HG03060 (cell line): ENCODE data around the gene DHRSX.
"Not testable (repeated sequence)": the region's sequence is repeated elsewhere in the genome, so short reads cannot be mapped to it uniquely, and the experiment has no call there.

Experiments
- ATAC-seq: cut with Tn5 transposase; IDR thresholded peaks from one replicate; pipeline ENCODE4 v1.9.1; 2021; ENCODE audit warnings: low read depth, moderate number of reproducible peaks; ENCODE audit not compliant: unreplicated experiment

DHRSX gene, protein sequence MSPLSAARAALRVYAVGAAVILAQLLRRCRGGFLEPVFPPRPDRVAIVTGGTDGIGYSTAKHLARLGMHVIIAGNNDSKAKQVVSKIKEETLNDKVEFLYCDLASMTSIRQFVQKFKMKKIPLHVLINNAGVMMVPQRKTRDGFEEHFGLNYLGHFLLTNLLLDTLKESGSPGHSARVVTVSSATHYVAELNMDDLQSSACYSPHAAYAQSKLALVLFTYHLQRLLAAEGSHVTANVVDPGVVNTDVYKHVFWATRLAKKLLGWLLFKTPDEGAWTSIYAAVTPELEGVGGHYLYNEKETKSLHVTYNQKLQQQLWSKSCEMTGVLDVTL

DNA sequence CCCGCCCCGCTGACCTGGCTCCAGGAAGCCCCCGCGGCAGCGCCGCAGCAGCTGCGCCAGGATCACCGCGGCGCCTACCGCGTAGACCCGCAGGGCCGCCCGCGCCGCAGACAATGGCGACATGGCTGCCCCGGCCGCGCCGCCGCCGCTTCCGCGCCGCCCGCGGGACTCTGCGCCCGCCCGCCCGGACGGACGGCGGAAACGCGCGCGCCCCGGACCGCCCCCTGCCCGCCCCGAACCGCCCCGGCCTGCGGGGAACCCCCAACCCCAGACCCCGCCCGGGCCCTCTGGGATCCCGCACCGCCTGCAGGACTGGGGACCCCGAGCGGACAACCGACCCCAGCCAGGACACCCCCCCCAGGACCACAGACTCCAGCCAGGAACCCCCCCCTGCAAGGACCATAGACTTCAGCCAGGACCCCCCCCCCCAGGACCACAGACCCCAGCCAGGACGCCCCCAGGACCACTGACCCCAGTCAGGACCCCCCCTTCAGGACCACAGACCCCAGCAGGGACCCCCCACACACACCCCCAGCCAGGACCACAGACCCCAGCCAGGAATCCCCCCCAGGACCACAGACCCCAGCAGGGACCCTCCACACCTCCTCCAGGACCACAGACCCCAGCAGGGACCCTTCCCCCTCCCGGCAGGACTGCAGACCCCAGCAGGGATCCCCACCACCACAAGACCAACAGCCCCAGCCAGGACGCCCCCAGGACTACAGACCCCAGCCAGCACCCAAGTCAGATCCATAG is at the start of gene DHRSX, which contains the start of gene ZBED1:
DHRSX (minus strand) TSS at position 174 of the 756 bp plus-strand sequence; CDS start at position 123, 51 bp downstream.
ZBED1 (minus strand) TSS at position 174 of the 756 bp plus-strand sequence. CDS start 10,257 bp downstream, outside the sequence.
- no peak for ATAC-seq

DNA sequence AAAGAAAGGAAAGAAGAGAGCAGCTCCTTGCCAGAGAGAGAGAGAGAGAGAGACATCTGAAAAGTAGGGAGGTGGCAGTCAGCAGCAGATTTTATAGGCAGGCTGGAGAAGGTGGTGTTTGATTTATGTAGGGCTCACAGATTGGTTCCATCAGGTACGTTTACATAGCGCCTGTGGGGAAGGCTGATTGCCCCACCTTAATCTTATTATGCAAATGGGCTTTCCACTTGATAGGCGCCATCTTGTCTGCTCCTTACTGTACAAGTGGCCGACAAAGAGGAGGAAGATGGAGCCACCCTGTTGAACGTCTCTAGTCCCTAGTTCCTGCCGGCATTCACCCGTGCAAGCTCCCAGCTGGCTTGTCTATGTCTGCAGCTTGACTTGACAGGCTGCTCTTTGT is 49.1 kb upstream of the DHRSX start:
- no peak for ATAC-seq

DNA sequence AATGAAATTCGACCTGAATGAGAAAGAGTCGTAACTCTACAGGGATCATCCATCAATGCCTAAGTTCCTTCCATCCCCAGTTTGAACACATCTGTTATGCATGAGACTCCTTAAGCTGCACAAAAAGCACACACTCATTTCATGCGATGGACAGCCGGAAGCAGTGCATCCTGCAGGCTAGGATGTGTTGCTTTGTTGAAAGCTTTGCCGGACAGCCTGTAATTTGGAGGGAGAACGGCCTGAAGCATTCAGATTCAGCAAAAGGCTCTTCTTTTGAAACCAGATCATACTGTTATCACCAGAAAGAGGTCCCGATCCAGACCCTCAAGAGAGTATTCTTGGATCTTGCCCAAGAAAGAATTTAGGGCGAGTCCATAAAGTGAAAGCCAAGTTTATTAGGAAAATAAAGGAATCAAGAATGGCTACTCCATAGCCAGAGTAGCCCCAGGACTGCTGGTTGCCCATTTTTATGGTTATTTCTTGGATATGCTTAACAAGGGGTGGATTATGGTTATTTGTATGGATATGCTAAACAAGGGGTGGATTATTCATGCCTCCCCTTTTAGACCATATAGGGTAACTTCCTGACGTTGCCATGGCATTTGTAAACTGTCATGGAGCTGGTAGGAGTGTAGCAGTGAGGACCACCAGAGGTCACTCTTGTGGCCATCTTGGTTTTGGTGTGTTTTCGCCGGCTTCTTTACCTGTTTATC is 48.1 kb upstream of the DHRSX start:
- ATAC-seq, result no peak

DNA sequence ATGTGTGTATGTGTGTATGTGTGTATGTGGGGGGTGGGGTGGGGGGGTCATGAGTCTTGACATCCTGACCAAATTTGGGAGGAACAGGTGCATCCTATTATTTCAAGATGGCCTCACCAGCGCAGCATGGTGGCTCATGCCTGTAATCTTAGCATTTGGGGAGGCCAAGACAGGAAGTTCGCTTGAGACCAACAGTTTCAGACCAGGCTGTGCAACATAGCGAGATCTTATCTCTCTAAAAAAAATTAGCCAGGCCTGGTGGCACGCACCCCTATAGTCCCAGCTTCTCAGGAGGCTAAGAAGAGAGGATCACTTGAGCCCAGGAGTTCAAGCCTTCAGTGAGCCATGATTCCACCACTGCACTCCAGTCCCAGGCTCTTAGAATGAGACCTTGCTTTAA is 47.0 kb upstream of the DHRSX start:
- no peak for ATAC-seq

DNA sequence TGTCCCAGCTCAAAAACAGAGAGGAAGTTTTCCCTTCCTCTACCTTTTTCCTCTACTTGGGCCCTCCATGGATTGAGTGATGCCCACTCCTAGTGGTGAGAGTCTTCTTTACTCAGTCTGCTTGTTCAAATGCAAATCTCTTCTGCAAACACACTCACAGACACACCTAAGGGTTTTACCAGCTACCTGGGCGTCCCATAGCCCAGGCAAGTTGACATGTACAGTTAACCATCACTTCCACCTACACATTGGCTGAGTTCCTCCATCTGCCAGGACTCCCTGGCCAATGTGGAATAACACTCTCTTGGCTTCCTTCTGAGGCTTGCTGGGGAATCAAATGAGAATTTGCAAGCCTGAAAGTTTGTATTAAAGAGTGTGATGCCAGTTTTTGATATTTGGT is 45.7 kb upstream of the DHRSX start:
- ATAC-seq, result no peak

DNA sequence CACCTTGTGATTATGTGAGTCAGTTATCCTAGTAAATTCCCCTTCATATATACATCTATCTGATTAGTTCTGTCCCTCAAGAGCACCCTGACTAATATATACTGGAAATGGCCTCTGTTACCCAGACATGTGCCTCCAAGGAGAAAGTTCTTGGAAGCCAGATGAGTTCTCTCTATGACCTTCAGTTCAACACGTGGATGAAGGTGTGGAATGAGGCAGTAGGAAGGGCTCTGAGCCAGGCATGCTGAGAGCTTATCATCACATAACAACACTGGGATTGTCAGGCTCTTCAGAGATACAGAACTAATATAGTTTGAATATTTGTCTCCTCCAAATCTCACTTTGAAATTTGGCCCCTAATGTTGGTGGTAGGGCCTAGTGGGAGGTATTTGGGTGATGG is 44.4 kb upstream of the DHRSX start:
- ATAC-seq, result no peak

DNA sequence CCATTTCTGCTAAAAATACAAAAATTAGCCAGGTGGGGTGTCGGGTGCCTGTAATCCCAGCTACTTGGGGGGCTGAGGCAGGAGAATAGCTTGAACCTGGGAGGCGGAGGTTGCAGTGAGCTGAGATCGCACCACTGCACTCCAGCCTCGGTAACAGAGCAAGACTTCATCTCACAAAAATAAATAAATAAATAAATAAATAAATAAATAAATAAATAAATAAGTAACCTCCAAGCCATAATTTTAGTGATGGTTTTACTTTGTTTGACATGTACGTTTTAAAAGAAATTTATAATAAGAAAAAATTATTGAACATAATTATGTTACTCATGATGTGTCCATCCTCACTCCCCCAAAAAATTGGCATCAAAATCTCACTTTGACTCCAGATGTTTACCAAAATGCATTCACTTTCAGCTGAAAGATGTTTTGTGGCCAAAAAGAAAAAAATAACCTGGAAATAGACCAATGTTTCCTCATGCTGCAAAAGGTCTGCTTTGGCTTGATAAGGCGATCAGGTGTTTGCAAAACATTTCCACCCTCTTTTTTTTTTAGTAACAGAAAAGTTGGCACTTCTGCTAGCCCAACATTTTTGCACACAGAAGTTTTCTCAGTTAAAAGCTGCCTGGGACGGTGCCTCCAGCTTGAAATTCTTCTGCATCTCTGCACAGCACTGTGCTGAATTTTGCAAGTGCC is 42.2 kb upstream of the DHRSX start:
- ATAC-seq, result no peak

DNA sequence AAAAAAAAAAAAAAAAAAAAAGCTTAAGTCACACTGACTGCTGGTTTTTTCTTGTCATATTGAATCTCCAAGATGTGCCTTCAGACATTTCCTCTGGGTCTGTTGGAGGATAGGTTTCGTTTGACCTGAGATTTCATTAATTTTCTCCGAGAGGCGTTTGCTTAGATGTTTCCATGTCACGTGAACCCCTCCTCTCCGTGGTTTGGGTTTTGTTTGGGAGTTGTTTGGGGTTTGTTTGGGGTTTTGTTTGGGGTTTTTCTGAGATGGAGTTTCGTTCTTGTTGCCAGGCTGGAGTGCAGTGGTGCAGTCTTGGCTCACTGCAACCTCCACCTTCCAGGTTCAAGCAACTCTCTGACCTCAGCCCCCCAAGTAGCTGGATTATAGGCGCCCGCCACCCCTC is 40.8 kb upstream of the DHRSX start:
- no peak for ATAC-seq

DNA sequence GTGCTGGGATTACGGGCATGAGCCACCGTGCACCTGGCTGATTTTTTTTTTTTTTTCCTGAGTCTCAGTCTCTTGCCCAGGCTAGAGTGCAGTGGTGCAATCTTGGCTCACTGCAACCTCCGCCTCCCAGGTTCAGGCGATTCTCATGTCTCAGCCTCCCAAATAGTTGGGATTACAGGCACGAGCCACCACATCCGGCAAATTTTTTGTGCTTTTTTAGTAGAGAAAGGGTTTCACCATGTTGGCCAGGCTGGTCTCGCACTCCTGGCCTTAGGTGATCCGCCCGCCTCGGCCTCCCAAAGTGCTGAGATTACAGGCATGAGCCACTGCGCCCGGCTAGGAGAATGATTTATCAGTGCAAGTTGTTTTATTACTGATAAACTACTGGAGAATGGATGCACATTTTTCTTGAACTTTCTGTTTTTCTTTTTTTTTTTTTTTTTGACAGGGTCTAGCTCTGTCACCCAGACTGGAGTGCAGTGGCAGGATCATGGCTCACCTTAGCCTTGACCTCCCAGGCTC is 39.7 kb upstream of the DHRSX start:
- ATAC-seq, result no peak

DNA sequence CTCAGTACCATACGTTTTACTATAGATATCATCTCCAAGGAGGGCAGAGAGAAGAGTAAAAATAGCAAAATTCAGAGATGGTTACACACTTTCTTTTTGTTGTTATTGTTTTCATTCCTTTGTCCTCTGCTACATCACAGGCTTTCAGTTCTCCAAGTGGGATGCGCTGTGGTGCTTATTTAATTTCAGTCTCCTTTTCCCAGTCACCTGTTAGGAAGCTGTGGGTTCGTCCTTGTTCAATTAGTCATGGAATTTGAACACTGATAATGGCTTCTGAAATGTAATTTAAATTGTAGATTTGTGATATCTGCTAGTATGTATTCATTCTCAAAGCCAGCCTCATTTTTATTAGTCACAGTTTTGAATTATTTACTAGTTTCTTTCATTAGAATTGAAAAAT is 38.8 kb upstream of the DHRSX start:
- no peak for ATAC-seq

DNA sequence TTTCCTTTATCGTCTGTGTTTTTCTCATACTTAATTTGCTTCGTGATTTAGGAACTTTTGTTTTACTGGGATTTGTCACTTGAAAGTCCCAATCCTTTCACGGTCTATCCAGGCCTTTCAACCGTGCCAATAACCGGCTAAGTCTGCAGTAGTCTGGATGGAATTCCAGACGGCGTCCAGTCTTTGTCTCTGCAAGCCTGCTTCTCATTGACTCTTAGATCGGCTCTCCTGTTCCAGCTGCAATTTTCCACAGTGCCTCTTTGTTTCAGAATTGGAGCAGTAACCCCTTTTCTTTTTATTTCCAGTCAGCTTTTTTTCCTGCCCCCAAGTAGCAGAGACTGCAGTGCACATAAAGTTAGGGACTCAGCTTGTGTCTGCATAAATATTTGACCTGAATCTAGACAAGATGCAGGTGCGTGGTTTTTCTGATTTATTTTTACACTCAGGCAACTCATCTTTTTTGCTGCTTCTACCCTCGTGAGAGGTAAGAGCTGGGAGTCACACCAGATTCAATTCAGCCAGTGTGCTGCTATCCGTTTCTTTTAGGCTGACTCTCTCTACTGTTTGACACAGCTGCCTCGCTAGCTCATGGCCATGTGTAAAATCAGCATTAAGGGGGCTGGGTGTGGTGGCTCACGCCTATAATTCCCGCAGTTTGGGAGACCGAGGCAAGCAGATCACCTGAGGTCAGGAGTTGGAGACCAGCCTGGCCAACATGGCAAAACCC is 37.4 kb upstream of the DHRSX start:
- ATAC-seq, result no peak

DNA sequence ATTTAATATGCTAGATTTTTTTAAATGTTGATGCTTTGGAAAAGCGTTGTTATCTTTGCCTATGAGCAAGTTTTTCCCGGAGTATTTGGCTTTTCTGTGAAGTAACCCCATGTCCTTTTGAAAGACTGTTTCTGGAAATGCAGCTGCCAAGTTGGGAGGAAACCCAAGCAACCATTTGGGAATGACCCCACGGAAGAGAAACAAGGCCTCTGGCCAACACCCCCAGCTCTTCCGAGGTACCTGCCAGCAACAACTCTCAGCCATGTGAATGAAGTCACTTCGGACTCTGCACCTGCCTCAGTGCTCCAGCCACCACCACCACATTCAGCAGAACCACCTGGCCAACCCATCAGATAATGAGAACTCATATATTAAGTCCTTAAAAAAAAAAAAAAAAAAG is 36.2 kb upstream of the DHRSX start:
- ATAC-seq, result no peak

DNA sequence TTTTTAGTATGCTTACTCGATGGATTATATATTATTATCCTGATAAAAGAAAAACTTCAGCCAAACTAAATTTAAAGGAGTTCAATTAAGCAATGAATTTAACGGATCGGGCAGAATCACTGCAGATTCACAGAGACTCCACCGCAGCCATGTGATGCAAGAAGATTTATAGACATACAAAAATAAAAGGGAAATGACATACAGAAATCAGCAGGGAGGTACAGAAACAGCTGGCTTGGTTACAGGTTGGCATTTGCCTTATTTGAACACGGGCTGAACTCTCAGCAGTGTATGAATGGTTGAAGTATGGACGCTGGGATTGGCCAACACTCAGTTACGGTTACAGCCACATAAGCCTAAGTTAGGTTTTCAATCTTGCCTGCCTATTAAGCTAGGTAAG is 35.4 kb upstream of the DHRSX start:
- ATAC-seq, result no peak

DNA sequence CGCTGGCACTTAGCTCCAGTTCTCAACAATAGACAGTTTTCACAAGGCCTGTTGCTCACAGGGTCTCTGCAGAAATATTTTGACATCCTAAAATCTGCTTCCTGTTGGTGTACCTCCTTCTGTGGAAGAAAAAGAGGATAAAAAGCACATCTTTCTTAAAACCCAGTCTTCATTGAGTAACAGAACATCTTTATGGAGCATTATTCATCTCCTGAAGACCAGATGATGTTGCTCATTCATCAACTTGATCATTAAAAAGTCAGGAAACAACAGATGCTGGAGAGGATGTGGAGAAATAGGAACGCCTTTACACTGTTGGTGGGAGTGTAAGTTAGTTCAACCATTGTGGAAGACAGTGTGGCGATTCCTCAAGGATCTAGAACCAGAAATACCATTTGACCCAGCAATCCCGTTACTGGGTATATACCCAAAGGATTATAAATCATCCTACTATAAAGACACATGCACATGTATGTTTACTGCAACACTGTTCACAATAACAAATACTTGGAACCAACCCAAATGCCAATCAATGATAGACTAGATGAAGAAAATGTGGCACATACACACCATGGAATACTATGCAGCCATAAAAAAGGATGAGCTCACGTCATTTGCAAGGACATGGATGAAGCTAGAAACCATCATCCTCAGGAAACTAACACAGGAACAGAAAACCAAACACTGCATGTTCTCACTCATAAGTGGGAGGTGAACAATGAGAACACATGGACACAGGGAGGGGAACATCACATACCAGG is 33.7 kb upstream of the DHRSX start:
- ATAC-seq, result not testable (repeated sequence)

DNA sequence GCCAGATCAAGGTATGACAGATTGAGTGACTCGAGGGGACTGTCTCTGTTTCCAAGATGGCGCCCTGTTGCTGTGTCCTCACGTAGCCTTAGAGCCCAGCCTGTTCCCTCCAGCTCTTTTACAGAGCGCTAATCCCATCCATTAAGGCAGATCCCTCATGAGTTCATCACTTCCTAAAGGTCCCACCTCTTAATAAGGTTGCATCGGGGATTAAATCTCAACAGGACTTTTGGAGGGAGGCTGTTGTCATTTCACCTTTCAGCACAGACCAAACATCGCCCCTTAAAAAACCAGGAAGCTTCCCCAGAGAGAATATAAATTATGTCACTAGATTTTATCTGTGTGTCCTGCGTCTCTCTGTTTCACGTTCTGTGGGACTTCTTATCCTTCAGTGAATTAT is 32.6 kb upstream of the DHRSX start:
- ATAC-seq, result no peak

DNA sequence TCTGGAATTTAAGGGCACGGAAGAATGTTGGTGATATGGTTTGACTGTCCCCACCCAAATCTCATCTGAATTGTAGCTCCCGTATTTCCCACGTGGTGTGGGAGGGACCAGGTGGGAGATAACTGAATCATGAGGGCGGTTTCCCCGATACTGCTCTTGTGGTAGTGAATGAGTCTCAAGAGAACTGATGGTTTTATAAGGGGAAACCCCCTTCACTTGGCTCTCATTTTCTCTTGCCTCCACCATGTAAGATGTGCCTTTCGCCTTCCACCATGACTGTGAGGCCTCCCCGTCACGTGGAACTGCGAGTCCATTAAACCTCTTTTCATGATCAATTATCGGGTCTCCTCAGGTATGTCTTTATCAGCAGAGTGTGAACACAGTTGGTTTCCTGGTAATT is 25.6 kb upstream of the DHRSX start:
- ATAC-seq, result no peak

DNA sequence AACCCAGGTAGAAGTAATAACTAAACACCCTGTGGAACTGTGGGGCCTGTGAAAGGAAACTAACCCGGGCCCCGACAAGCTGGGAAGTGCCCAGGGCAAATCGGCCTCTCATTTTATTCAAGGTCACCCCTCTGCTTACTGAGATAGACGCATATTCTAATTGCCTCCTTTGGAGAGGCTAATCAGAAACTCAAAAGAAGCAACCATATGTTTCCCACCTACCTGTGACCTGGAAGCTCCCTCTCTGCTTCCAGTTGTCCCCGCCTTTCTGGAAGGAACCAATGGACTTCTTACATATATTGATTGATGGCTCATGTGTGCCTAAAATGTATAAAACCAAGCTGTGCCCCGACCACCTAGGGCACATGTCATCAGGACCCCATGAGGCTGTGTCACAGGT is 23.1 kb upstream of the DHRSX start:
- no peak for ATAC-seq

DNA sequence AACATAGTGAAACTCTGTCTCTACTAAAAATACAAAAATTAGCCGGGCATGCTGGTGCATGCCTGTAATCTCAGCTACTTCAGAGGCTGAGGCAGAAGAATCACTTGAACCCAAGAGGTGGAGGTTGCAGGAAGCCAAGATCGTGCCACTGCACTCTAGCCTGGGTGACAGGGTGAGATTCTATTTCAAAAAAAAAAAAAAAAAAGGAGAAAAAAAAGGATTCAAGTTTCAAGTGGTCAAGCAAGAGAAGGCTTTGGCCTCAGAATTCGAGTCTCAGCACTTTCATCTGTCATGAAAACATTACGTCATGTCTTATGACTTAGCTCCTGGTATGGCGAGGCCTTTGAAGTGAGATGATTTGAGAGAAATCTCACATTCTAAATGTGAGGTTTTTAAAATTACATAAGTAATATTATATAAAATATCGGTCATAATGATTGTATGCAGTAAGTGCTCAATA is 21.2 kb upstream of the DHRSX start:
- no peak for ATAC-seq
